IPS-18a (cell line): Measurements from ENCODE around the gene TIPARP.
"Not testable (repeated sequence)": the region's sequence is repeated elsewhere in the genome, so short reads cannot be mapped to it uniquely, and the experiment has no call there.

Experiments
- H3K27ac ChIP-seq: one replicate; pipeline ENCODE4 v1.5.1; 2013; ENCODE audit warnings: low read length
- H3K27me3 ChIP-seq: one replicate; pipeline ENCODE4 v1.6.1; 2013; ENCODE audit warnings: mild to moderate bottlenecking, low read length; ENCODE audit not compliant: control insufficient read depth, insufficient read depth
- H3K36me3 ChIP-seq: one replicate; pipeline ENCODE4 v1.6.1; 2013; ENCODE audit warnings: low read depth, low read length; ENCODE audit not compliant: control insufficient read depth
- H3K4me1 ChIP-seq: one replicate; pipeline ENCODE4 v1.6.1; 2013; ENCODE audit warnings: low read depth, low read length; ENCODE audit not compliant: control insufficient read depth
- H3K4me3 ChIP-seq: one replicate; pipeline ENCODE4 v1.5.1; 2013; ENCODE audit warnings: low read length
- H3K9ac ChIP-seq: one replicate; pipeline ENCODE4 v1.6.1; 2013; ENCODE audit warnings: mild to moderate bottlenecking, low read length, moderate library complexity
- H3K9me3 ChIP-seq: one replicate; pipeline ENCODE4 v1.6.1; 2013; ENCODE audit warnings: low read depth, low read length; ENCODE audit not compliant: control insufficient read depth

The TIPARP gene

DNA sequence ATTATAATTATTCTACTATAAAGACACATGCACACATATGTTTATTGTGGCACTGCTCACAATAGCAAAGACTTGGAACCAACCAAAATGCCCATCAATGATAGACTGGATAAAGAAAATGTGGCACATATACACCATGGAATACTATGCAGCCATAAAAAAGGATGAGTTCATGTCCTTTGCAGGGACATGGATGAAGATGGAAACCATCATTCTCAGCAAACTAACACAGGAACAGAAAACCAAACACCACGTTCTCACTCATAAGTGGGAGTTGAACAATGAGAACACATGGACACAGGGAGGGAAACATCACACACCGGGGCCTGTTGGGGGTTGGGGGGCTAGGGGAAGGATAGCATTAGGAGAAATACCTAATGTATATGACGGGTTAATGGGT, 62.7 kb downstream of the TIPARP start:
- not testable (repeated sequence) for H3K9me3 ChIP-seq, H3K4me1 ChIP-seq, H3K4me3 ChIP-seq, H3K36me3 ChIP-seq, H3K9ac ChIP-seq, H3K27ac ChIP-seq, H3K27me3 ChIP-seq

DNA sequence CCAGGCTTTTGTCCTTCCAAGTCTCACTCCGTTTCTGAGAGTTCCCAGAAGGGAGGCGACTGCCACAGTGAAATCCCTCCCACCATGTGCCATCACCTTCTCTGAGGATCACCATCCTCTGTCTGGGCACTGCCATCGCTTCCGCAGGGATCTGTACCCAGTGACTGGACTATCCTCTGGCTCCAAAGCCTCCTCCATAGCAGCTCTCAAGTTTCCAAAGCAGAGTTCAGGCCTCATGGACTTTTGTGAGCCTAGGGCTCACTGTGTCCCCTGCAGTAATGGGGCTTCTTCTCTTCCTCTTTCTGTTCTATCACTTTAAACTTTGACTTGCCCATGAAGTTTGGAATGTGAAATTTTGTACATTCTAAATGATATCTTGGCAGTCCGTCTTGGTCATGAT, 63.9 kb downstream of the TIPARP start:
- Histone ChIP-seq H3K9ac (no peak overlapping the region), H3K4me1 (no peaks in the 10 kb centered on the region), H3K27me3 (no peaks in the 10 kb centered on the region), H3K27ac (no peak overlapping the region), H3K9me3 (no peaks in the 10 kb centered on the region), H3K4me3 (no peak overlapping the region), H3K36me3 (no peaks in the 10 kb centered on the region)

DNA sequence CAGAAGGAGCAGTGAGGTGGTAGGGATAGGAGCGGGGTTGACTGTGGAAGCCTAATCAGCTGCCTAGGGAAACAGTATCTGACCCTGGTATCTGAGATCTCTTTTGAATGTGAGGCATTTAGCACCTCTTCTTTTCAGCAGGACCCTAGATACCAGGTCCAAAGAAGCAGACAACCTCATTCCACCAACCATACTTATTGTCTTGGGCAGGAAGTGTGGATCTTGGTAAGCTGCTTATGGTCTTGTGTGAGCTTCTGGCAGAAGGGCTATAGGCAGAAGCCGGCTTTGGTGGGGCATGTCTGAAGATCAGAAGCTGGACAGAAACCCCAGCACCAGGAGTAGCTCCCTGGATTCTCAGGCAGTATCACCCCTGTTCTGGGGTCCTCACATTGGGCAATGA, 65.6 kb downstream of the TIPARP start:
- Histone ChIP-seq H3K9me3 (no peaks in the 10 kb centered on the region), H3K36me3 (no peaks in the 10 kb centered on the region), H3K4me1 (no peaks in the 10 kb centered on the region), H3K27ac (no peak overlapping the region), H3K4me3 (no peak overlapping the region), H3K9ac (no peak overlapping the region), H3K27me3 (no peaks in the 10 kb centered on the region)

DNA sequence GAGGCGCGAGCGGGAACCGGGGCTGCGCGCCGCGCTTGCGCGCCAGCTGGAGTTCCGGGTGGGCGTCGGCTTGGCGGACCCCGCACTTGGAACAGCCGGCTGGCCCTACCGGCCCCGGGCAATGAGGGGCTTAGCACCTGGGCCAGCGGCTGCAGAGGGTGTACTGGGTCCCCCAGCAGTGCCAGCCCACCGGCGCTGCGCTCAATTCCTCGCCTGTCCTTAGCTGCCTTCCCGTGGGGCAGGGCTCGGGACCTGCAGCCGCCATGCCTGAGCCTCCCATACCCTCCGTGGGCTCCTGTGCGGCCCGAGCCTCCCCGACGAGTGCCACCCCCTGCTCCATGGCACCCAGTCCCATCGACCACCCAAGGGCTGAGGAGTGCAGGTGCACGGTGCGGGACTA, 66.2 kb downstream of the TIPARP start:
- H3K9me3 ChIP-seq, H3K9ac ChIP-seq, H3K27me3 ChIP-seq, H3K36me3 ChIP-seq, H3K27ac ChIP-seq, H3K4me1 ChIP-seq, H3K4me3 ChIP-seq: not testable (repeated sequence)

DNA sequence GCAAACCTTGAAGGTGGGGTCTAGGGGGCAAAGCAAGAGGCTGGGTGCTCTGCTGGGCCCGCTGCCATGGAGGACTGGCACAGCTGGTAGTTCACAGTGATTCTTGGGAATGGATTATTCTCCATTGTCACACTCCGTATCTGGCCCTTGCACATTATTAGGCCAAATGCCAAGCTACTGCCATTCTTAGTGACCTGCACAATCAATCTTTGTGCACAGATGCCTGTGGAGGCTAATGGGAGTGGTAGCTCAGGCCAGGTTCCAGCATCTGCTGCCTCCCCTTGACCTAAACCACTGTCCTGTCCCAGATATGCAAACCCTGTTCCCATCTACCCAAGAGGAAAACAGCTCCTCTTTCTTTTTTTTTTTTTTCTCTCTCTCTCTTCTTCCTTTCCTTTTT, 67.5 kb downstream of the TIPARP start:
- H3K4me3 ChIP-seq, result no peak overlapping the region
- no peak overlapping the region for H3K9ac ChIP-seq
- peaks cover 1% of the 10 kb centered on the region for H3K9me3 ChIP-seq
- H3K27ac ChIP-seq, result no peak overlapping the region
- no peaks in the 10 kb centered on the region for H3K27me3 ChIP-seq
- no peaks in the 10 kb centered on the region for H3K36me3 ChIP-seq
- H3K4me1 ChIP-seq, result no peaks in the 10 kb centered on the region

DNA sequence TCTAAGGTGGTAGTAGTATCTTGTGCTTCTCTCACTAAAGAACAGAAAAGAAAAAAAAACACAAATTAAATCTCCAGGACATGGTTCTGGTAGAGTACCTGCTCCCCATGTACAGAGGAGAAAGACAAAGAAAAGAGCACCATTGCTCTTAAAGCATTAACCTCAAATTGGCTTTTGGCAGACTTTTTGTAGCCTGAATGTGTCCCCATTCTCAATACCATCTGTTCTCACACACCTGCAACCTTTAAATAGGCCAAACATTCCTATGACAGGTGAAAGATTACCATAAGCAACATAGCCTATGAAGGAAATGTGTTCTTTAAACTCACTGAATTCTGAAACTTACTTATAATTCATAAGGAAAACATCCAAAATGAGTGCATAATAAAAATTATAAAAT, 68.0 kb downstream of the TIPARP start:
- no peaks in the 10 kb centered on the region for H3K36me3 ChIP-seq
- no peak overlapping the region for H3K4me3 ChIP-seq
- H3K9me3 ChIP-seq, result peaks cover 4% of the 10 kb centered on the region
- no peaks in the 10 kb centered on the region for H3K27me3 ChIP-seq
- no peak overlapping the region for H3K9ac ChIP-seq
- no peaks in the 10 kb centered on the region for H3K4me1 ChIP-seq
- H3K27ac ChIP-seq, result no peak overlapping the region

DNA sequence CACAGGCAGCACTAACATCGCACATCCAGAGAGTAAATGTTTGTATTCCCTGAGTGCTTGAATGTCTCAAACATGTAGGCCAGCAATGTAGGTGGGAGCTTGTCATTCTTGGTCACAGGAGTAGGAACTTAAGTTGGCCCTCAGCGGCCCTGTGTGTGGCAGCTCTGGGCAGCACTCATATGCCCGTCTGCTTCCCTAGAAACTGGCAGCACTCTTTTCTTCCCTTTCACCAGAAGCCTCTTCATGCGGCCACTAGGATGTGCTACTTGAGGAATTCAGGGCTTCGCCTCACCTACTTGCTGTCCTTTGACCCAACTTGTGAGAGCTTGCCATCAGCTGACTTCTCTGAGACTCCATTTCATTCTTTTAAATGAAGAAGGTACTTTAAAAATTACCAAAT, 69.5 kb downstream of the TIPARP start:
- Histone ChIP-seq H3K36me3 (no peaks in the 10 kb centered on the region), H3K9me3 (peaks cover 4% of the 10 kb centered on the region), H3K9ac (no peak overlapping the region), H3K4me1 (peaks cover under 1% of the 10 kb centered on the region), H3K27me3 (no peaks in the 10 kb centered on the region), H3K27ac (no peak overlapping the region), H3K4me3 (no peak overlapping the region)

DNA sequence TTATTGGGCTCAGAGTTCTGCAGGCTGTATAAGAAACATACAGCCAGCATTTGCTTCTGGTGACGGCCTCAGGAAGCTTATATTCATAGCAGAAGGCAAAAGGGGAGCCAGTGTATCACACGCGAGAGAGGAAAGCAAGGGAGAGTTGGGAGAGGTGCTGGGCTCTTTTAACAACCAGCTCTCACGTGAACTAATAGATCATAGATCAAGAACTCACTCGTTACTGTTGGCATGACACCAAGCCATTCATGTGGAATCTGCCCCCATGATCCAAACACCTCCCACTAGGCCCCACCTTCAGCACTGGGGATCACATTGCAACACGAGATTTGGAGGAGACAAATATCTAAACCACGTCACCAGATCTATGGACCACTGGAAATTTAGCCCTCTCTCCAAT, 70.2 kb downstream of the TIPARP start:
- Histone ChIP-seq H3K9ac (no peak overlapping the region), H3K4me3 (no peak overlapping the region)

DNA sequence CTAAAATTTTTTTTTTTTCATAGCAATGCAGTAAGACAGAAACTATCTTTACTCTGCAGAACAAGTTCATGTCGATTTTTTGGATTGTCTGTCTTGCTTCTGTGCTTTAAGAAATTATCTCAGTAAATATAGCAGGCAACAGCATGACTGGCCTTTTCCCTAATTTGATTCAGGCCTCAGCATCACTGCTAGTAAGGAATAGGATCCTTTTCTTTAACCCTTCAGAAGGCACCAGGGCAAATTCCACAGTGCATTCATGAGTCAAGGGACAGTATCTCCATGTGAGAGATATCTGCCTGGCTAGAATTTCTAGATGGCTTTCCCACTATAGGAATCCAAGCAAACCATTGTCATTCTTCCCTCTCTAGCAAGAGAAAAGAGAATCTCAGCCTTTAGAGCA, 71.4 kb downstream of the TIPARP start:
- Histone ChIP-seq H3K27ac (no peak overlapping the region), H3K9ac (no peak overlapping the region), H3K27me3 (no peaks in the 10 kb centered on the region), H3K4me3 (no peak overlapping the region), H3K36me3 (no peaks in the 10 kb centered on the region), H3K9me3 (peaks cover 4% of the 10 kb centered on the region), H3K4me1 (peaks cover 19% of the 10 kb centered on the region)

More for the DNA sequence above, 70.2 kb downstream of the TIPARP start:
- Histone ChIP-seq H3K9me3 (peaks cover 4% of the 10 kb centered on the region), H3K27ac (no peak overlapping the region), H3K27me3 (no peaks in the 10 kb centered on the region), H3K4me1 (peaks cover 8% of the 10 kb centered on the region), H3K36me3 (no peaks in the 10 kb centered on the region)

DNA sequence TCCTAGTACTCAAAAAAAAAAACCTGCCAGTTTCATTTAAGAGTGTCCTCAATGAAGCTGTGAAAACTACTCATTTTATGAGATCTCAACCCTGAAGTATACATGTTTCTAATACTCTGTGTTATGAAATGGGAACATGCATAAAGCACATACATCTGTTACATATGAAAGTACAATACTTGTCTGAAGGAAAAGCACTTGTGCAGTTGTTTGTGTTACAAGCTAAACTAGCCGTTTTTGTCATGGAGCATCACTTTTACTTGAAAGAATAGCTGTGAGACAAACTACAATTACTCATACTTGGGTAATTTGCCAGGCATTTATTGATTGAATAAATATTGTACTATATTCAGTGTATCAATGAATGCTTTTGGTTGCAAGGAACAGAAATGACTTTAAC, 72.7 kb downstream of the TIPARP start:
- no peaks in the 10 kb centered on the region for H3K36me3 ChIP-seq

DNA sequence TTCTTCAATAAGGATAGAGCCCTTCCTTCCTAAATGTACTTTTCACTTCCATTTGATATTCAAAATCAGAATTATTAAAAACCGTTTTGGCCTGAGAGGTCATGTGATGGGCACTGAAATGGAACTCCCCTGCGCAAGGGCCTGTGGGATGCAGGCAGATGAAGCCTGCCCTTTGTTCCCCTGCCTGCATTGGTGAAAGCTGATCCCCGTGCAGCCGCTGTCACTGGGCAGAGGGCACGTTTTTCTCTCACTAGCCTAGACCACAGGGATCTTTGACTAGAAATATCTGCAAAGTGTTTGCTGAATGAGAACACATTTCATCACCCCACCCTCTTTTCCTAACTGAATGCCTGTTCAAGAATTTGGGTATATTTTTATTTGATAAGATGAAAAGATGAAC, 74.9 kb downstream of the TIPARP start:
- H3K27me3 ChIP-seq, result no peaks in the 10 kb centered on the region
- peaks cover 4% of the 10 kb centered on the region for H3K9me3 ChIP-seq
- no peaks in the 10 kb centered on the region for H3K36me3 ChIP-seq
- H3K4me1 ChIP-seq, result peaks cover 32% of the 10 kb centered on the region
- no peak overlapping the region for H3K27ac ChIP-seq
- no peak overlapping the region for H3K9ac ChIP-seq
- no peak overlapping the region for H3K4me3 ChIP-seq

More for the DNA sequence above, 72.7 kb downstream of the TIPARP start:
- H3K9ac ChIP-seq, result no peak overlapping the region
- peaks cover 4% of the 10 kb centered on the region for H3K9me3 ChIP-seq
- H3K27ac ChIP-seq, result no peak overlapping the region
- no peaks in the 10 kb centered on the region for H3K27me3 ChIP-seq
- peaks cover 32% of the 10 kb centered on the region for H3K4me1 ChIP-seq
- H3K4me3 ChIP-seq, result no peak overlapping the region

DNA sequence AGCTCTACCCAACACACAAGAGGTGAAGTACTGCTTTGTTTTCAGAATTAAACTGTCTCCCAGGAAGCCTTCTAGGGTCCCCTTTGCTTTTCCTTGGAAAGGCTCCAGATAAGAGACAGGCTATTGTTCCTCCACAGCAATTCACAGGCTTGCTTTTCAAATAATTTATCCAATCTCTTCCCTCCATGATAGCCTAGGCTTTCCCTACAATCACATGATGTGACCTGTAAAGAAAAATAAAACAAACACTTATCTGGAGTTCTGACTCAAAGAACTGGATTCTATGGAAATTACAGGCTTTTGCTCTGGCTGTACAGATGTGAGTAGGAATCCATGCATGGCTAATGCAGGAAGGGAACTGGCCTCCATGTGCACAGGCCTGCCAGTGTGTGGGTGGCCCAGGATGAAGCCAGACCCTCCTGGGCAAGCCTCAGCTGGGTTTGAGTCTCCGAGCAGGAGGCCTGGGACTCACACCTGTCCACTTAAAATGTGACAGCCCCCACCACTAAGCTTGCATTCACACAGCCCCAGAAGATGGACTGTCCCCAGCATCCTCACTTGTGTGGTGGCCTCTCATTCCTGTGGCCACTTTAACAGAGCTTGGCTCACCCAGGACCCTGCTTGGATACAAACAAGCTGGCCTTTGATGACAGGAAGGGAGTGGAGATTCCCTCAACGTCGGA, 75.9 kb downstream of the TIPARP start:
- no peaks in the 10 kb centered on the region for H3K27me3 ChIP-seq
- H3K27ac ChIP-seq, result peak overlapping the region; percentile 66
- H3K9me3 ChIP-seq, result peaks cover 4% of the 10 kb centered on the region
- peak overlapping the region; percentile 8 for H3K9ac ChIP-seq
- H3K4me1 ChIP-seq, result peaks cover 32% of the 10 kb centered on the region
- peak overlapping the region; percentile 8 for H3K4me3 ChIP-seq
- H3K36me3 ChIP-seq, result no peaks in the 10 kb centered on the region
